ENCODE measurements around the gene DVL1. TPM values are rescaled to one million over a fixed set of nuclear protein-coding genes. Genes with fewer than 3 reads are reported as not detected.

The DVL1 gene
- total RNA-seq, 1 experiment from 2014 or later: 83.9 TPM

GRCh38 chr1:1361233-1361981 lies 12.2 kb upstream of the DVL1 start:
- H3K4me1 Mint-ChIP-seq (ENCODE audit: low read depth, unreplicated experiment): peaks cover 10% of the 10 kb centered on the region
- no TSS peak for BruUV-seq (replicated peaks)
- no peak overlapping the region for H3K4me3 Mint-ChIP-seq (ENCODE audit: low read depth, unreplicated experiment)
- peaks cover 4% of the 10 kb centered on the region for H3K9me3 Mint-ChIP-seq (ENCODE audit: low read depth, unreplicated experiment)
- H3K27me3 Mint-ChIP-seq (ENCODE audit: unreplicated experiment): peaks cover 14% of the 10 kb centered on the region
- no peak for DNase-seq
- CTCF ChIA-PET: no interaction called here
- H3K27ac Mint-ChIP-seq (ENCODE audit: unreplicated experiment): no peak overlapping the region
- peaks cover 6% of the 10 kb centered on the region for H3K36me3 Mint-ChIP-seq (ENCODE audit: insufficient read depth, unreplicated experiment)
- intact Hi-C loops (cut with micrococcal nuclease; ENCODE audit: unreplicated experiment): no loop called here
- TF ChIP-seq CTCF (IDR thresholded peaks at IDR 0.05; ENCODE audit: unreplicated experiment): no peak

GRCh38 chr1:1360506-1361169 lies 11.4 kb upstream of the DVL1 start:
- no peak overlapping the region for H3K4me3 Mint-ChIP-seq (ENCODE audit: low read depth, unreplicated experiment)
- no peak overlapping the region for H3K27ac Mint-ChIP-seq (ENCODE audit: unreplicated experiment)
- BruUV-seq (replicated peaks): no TSS peak
- peaks cover 4% of the 10 kb centered on the region for H3K9me3 Mint-ChIP-seq (ENCODE audit: low read depth, unreplicated experiment)
- intact Hi-C loops (cut with micrococcal nuclease; ENCODE audit: unreplicated experiment): no loop called here
- no peak for TF ChIP-seq CTCF (IDR thresholded peaks at IDR 0.05; ENCODE audit: unreplicated experiment)
- DNase-seq: no peak
- CTCF ChIA-PET: no interaction called here
- peaks cover 14% of the 10 kb centered on the region for H3K27me3 Mint-ChIP-seq (ENCODE audit: unreplicated experiment)
- H3K36me3 Mint-ChIP-seq (ENCODE audit: insufficient read depth, unreplicated experiment): peaks cover 6% of the 10 kb centered on the region
- H3K4me1 Mint-ChIP-seq (ENCODE audit: low read depth, unreplicated experiment): peaks cover 10% of the 10 kb centered on the region

- CTCF ChIA-PET: no interaction called here
- BruUV-seq (replicated peaks): no TSS peak
- TF ChIP-seq CTCF (IDR thresholded peaks at IDR 0.05; ENCODE audit: unreplicated experiment): no peak
- peaks cover 4% of the 10 kb centered on the region for H3K9me3 Mint-ChIP-seq (ENCODE audit: low read depth, unreplicated experiment)
- intact Hi-C loops (cut with micrococcal nuclease; ENCODE audit: unreplicated experiment): no loop called here
- DNase-seq: no peak
- H3K36me3 Mint-ChIP-seq (ENCODE audit: insufficient read depth, unreplicated experiment): peaks cover 6% of the 10 kb centered on the region
- peaks cover 14% of the 10 kb centered on the region for H3K27me3 Mint-ChIP-seq (ENCODE audit: unreplicated experiment)
- H3K4me1 Mint-ChIP-seq (ENCODE audit: low read depth, unreplicated experiment): peaks cover 10% of the 10 kb centered on the region
- H3K4me3 Mint-ChIP-seq (ENCODE audit: low read depth, unreplicated experiment): no peak overlapping the region
- H3K27ac Mint-ChIP-seq (ENCODE audit: unreplicated experiment): no peak overlapping the region
Measured at GRCh38 chr1:1359664-1360468, 10.6 kb upstream of the DVL1 start.

DNA sequence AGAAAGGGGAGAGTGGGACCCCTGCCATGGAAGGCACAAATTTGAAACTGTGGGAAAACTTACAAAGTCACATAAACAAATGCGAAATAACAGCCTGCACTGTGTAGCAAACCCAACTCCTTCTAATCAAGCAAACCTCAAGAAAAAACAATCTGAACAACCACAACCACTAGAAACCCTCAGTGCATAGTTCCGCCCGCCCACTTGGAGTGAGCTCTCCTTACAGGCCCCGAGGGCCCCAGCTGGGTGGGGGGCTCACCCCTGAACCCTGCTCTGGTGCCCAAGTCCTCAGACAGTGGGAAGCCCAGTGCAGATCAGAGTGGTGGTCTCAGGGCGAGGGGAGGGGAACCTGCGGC lies 10.1 kb upstream of the DVL1 start:
- TF ChIP-seq CTCF (IDR thresholded peaks at IDR 0.05; ENCODE audit: unreplicated experiment): no peak
- peaks cover 6% of the 10 kb centered on the region for H3K36me3 Mint-ChIP-seq (ENCODE audit: insufficient read depth, unreplicated experiment)
- peaks cover 4% of the 10 kb centered on the region for H3K9me3 Mint-ChIP-seq (ENCODE audit: low read depth, unreplicated experiment)
- peaks cover 14% of the 10 kb centered on the region for H3K27me3 Mint-ChIP-seq (ENCODE audit: unreplicated experiment)
- no TSS peak for BruUV-seq (replicated peaks)
- CTCF ChIA-PET: no interaction called here
- no peak overlapping the region for H3K4me3 Mint-ChIP-seq (ENCODE audit: low read depth, unreplicated experiment)
- intact Hi-C loops (cut with micrococcal nuclease; ENCODE audit: unreplicated experiment): no loop called here
- no peak overlapping the region for H3K27ac Mint-ChIP-seq (ENCODE audit: unreplicated experiment)
- peaks cover 10% of the 10 kb centered on the region for H3K4me1 Mint-ChIP-seq (ENCODE audit: low read depth, unreplicated experiment)
- DNase-seq: no peak
